NB4 (cell line): ENCODE data around the gene SNAP25.

Source experiments
- POLR2A ChIP-seq: IDR thresholded peaks from 2 replicates; pipeline ENCODE4 v1.6.1; 2011; ENCODE audit warnings: mild to moderate bottlenecking; ENCODE audit not compliant: insufficient read length; ENCODE audit errors: extremely low read depth
- TF ChIP-seq, protein P1 (sequence below): IDR thresholded peaks from one replicate; pipeline ENCODE4 v1.5.1; 2012; ENCODE audit warnings: low read depth, low read length

DNA sequence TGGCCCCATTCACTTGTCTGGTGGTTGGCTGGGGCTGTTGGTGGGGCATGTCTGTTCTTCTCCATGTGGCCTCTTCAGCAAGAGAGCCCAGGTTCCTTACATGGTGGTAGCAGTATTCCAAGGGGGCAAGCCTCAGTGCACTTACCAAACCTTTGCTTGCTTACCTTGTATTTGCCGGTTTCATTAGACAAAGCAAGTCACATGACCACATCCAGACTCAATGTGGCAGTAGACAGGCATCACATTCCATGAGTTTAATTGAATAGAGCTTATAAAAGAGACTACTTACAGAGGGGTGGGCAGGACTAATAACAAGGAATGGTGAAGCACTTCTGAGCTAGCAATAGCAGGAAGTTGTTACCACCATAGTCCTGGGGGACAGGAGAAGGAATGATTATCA, 78.6 kb downstream of the SNAP25 start:
- TF ChIP-seq, protein P1, sequence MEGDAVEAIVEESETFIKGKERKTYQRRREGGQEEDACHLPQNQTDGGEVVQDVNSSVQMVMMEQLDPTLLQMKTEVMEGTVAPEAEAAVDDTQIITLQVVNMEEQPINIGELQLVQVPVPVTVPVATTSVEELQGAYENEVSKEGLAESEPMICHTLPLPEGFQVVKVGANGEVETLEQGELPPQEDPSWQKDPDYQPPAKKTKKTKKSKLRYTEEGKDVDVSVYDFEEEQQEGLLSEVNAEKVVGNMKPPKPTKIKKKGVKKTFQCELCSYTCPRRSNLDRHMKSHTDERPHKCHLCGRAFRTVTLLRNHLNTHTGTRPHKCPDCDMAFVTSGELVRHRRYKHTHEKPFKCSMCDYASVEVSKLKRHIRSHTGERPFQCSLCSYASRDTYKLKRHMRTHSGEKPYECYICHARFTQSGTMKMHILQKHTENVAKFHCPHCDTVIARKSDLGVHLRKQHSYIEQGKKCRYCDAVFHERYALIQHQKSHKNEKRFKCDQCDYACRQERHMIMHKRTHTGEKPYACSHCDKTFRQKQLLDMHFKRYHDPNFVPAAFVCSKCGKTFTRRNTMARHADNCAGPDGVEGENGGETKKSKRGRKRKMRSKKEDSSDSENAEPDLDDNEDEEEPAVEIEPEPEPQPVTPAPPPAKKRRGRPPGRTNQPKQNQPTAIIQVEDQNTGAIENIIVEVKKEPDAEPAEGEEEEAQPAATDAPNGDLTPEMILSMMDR: no peak
- TF ChIP-seq POLR2A: no peak
